ENCODE data around the gene MAB21L2.

The MAB21L2 gene

DNA sequence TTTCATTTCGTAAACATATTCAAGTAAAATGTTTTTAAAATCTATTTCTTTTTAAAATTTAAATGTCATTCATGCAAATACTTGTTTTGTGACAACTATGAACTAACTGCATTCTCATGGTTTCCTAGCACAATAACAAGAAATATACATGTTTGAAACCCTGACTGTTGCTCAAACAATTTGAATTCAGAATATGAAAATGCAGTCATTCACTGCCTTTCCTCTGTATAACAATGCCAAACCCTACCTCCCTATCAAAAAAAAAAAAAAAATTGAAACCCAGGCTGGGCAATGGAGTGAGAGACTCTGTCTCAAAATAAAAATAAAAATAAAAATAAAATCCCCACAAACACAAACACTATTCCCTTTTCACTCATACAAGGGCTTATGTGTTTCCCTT, 42.1 kb downstream of the MAB21L2 start:
- DNase-seq = no peak

DNA sequence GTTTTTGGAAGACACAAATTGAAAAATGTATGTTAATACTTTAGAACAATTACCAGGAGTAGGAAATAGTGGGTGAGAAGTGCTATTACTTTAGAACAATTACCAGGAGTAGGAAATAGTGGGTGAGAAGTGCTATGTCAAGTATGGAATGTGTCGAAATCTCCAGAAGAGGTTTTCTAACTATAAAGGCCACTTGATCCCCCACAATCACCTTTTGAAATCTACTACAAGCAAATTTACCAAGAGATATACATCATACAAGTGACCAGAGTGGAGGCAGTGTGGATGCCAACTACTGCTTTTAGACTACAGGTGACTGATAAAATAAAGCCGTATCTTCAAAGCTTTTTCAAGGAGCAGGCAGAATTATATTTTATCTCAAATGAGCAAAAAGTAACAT, 43.1 kb downstream of the MAB21L2 start:
- DNase-seq = no peak

DNA sequence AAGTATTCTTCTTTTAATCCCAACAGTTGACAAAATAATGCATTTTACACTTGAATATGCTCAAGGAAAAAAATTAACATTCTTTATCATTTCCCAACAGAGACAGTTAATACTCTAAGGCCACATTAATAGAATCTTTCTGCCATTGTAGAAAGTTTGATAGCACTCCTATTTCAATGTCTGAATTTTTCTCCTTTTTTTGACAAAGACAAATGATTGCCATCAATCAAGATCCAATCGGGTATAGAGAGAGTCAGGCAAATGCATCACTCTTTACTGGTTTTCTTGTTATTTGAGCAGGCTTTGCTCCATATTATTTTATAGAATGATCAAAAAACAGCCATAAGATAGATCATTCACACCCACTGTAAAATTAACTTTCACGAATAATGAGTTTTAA, 46.1 kb downstream of the MAB21L2 start:
- DNase-seq = no peak

DNA sequence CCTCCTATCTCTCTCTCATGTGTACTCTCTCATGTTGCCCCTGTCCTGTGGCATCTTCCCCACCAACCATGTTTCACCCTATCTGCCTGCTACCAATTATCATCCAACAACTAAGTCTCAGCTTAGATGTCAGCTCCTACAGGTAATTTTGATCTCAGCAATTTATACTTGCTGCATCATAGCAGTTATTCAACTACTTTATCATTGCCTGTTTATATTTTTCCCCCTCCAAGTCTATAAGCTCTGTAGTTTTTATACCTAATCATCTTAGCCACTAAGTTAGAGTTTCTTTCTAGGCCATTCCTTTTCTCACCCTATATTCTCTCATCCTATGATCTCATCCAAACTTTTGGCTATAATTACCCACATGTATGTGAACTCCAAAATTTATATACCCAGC, 50.7 kb downstream of the MAB21L2 start:
- DNase-seq = no peak

All from NCI-H1048 (cell line).